IPS-18a (cell line): ENCODE measurements around the gene MYT1.

Source experiments
- H3K27ac ChIP-seq: one replicate; pipeline ENCODE4 v1.5.1; 2013; ENCODE audit warnings: low read length
- H3K27me3 ChIP-seq: one replicate; pipeline ENCODE4 v1.6.1; 2013; ENCODE audit warnings: mild to moderate bottlenecking, low read length; ENCODE audit not compliant: control insufficient read depth, insufficient read depth
- H3K36me3 ChIP-seq: one replicate; pipeline ENCODE4 v1.6.1; 2013; ENCODE audit warnings: low read depth, low read length; ENCODE audit not compliant: control insufficient read depth
- H3K4me1 ChIP-seq: one replicate; pipeline ENCODE4 v1.6.1; 2013; ENCODE audit warnings: low read depth, low read length; ENCODE audit not compliant: control insufficient read depth
- H3K4me3 ChIP-seq: one replicate; pipeline ENCODE4 v1.5.1; 2013; ENCODE audit warnings: low read length
- H3K9ac ChIP-seq: one replicate; pipeline ENCODE4 v1.6.1; 2013; ENCODE audit warnings: mild to moderate bottlenecking, low read length, moderate library complexity
- H3K9me3 ChIP-seq: one replicate; pipeline ENCODE4 v1.6.1; 2013; ENCODE audit warnings: low read depth, low read length; ENCODE audit not compliant: control insufficient read depth

The MYT1 gene

GRCh38 chr20:64242797-64243475 lies 78.7 kb downstream of the MYT1 start:
- no peaks in the 10 kb centered on the region for H3K36me3 ChIP-seq
- no peaks in the 10 kb centered on the region for H3K4me1 ChIP-seq
- H3K9me3 ChIP-seq: no peaks in the 10 kb centered on the region
- no peak overlapping the region for H3K9ac ChIP-seq
- no peak overlapping the region for H3K27ac ChIP-seq
- H3K27me3 ChIP-seq: no peaks in the 10 kb centered on the region
- no peak overlapping the region for H3K4me3 ChIP-seq

- Histone ChIP-seq H3K27ac (no peak overlapping the region), H3K36me3 (no peaks in the 10 kb centered on the region), H3K27me3 (no peaks in the 10 kb centered on the region), H3K9ac (no peak overlapping the region), H3K9me3 (no peaks in the 10 kb centered on the region), H3K4me1 (no peaks in the 10 kb centered on the region), H3K4me3 (no peak overlapping the region)
These were observed 80.1 kb downstream of the MYT1 start for GRCh38 chr20:64244281-64244805.

GRCh38 chr20:64244870-64245603 lies 80.8 kb downstream of the MYT1 start:
- no peaks in the 10 kb centered on the region for H3K36me3 ChIP-seq
- H3K9me3 ChIP-seq: no peaks in the 10 kb centered on the region
- H3K9ac ChIP-seq: no peak overlapping the region
- peaks cover 2% of the 10 kb centered on the region for H3K27me3 ChIP-seq
- no peak overlapping the region for H3K27ac ChIP-seq
- H3K4me1 ChIP-seq: no peaks in the 10 kb centered on the region
- H3K4me3 ChIP-seq: no peak overlapping the region

GRCh38 chr20:64245746-64246595 lies 81.7 kb downstream of the MYT1 start:
- H3K27me3 ChIP-seq: peaks cover 11% of the 10 kb centered on the region
- H3K9me3 ChIP-seq: no peaks in the 10 kb centered on the region
- H3K27ac ChIP-seq: no peak overlapping the region
- H3K4me3 ChIP-seq: no peak overlapping the region
- no peak overlapping the region for H3K9ac ChIP-seq
- no peaks in the 10 kb centered on the region for H3K36me3 ChIP-seq
- no peaks in the 10 kb centered on the region for H3K4me1 ChIP-seq

GRCh38 chr20:64246616-64247306 lies 82.5 kb downstream of the MYT1 start:
- H3K4me1 ChIP-seq: no peaks in the 10 kb centered on the region
- no peak overlapping the region for H3K4me3 ChIP-seq
- H3K9me3 ChIP-seq: no peaks in the 10 kb centered on the region
- no peaks in the 10 kb centered on the region for H3K36me3 ChIP-seq
- H3K27me3 ChIP-seq: peaks cover 15% of the 10 kb centered on the region
- no peak overlapping the region for H3K27ac ChIP-seq
- H3K9ac ChIP-seq: no peak overlapping the region

GRCh38 chr20:64247307-64247618 lies 83.0 kb downstream of the MYT1 start:
- no peak overlapping the region for H3K9ac ChIP-seq
- no peak overlapping the region for H3K27ac ChIP-seq
- no peaks in the 10 kb centered on the region for H3K36me3 ChIP-seq
- no peaks in the 10 kb centered on the region for H3K9me3 ChIP-seq
- no peak overlapping the region for H3K4me3 ChIP-seq
- H3K4me1 ChIP-seq: no peaks in the 10 kb centered on the region
- peaks cover 15% of the 10 kb centered on the region for H3K27me3 ChIP-seq

GRCh38 chr20:64247970-64248841 lies 84.0 kb downstream of the MYT1 start:
- no peak overlapping the region for H3K4me3 ChIP-seq
- no peak overlapping the region for H3K9ac ChIP-seq
- H3K9me3 ChIP-seq: no peaks in the 10 kb centered on the region
- H3K4me1 ChIP-seq: no peaks in the 10 kb centered on the region
- H3K27me3 ChIP-seq: peaks cover 15% of the 10 kb centered on the region
- H3K27ac ChIP-seq: no peak overlapping the region
- no peaks in the 10 kb centered on the region for H3K36me3 ChIP-seq

GRCh38 chr20:64250027-64250426 lies 85.8 kb downstream of the MYT1 start:
- no peak overlapping the region for H3K4me3 ChIP-seq
- no peaks in the 10 kb centered on the region for H3K36me3 ChIP-seq
- H3K9me3 ChIP-seq: no peaks in the 10 kb centered on the region
- H3K27ac ChIP-seq: no peak overlapping the region
- H3K9ac ChIP-seq: no peak overlapping the region
- peaks cover 18% of the 10 kb centered on the region for H3K27me3 ChIP-seq
- H3K4me1 ChIP-seq: peaks cover 2% of the 10 kb centered on the region

- Histone ChIP-seq H3K9ac (no peak overlapping the region), H3K27me3 (peaks cover 18% of the 10 kb centered on the region), H3K36me3 (no peaks in the 10 kb centered on the region), H3K9me3 (no peaks in the 10 kb centered on the region), H3K4me3 (no peak overlapping the region), H3K27ac (no peak overlapping the region), H3K4me1 (peaks cover 2% of the 10 kb centered on the region)
These were observed 88.7 kb downstream of the MYT1 start for GRCh38 chr20:64253000-64253383.

- H3K27ac ChIP-seq: no peak overlapping the region
- no peak overlapping the region for H3K9ac ChIP-seq
These were observed 89.2 kb downstream of the MYT1 start for GRCh38 chr20:64253443-64253842.

More at GRCh38 chr20:64253443-64253842, 89.2 kb downstream of the MYT1 start:
- Histone ChIP-seq H3K4me1 (peaks cover 2% of the 10 kb centered on the region), H3K9me3 (no peaks in the 10 kb centered on the region), H3K27me3 (peaks cover 18% of the 10 kb centered on the region), H3K4me3 (no peak overlapping the region), H3K36me3 (no peaks in the 10 kb centered on the region)
